Mucosa of descending colon (tissue), 3 donors: ENCODE results near the gene OTULIN. TPM values are rescaled to one million over a fixed set of nuclear protein-coding genes. Genes with fewer than 3 reads are reported as not detected.

Experiments used
- ATAC-seq: fragments of 200-7000 bp; cut with Tn5 transposase; one replicate; pipeline ENCODE4 v1.9.1; 2020; ENCODE audit warnings: mild to moderate bottlenecking, moderate library complexity
- DNase-seq, 3 donors: peaks; one replicate each; pipeline ENCODE4 v3.0.0-alpha.2; 2020
- H3K36me3 ChIP-seq: fragments of 200-600 bp; one replicate; pipeline ENCODE4 v1.8.0; 2021; ENCODE audit warnings: low read depth, mild to moderate bottlenecking
- H3K4me1 ChIP-seq: fragments of 200-600 bp; one replicate; pipeline ENCODE4 v1.8.0; 2021; ENCODE audit warnings: low read depth, mild to moderate bottlenecking
- H3K4me3 ChIP-seq: fragments of 200-600 bp; one replicate; pipeline ENCODE4 v1.8.0; 2021; ENCODE audit warnings: mild to moderate bottlenecking
- H3K9me3 ChIP-seq: fragments of 200-600 bp; one replicate; pipeline ENCODE4 v1.8.0; 2021; ENCODE audit warnings: mild to moderate bottlenecking
- intact Hi-C, 2 donors: fragments of 100-400 bp; cut with DNase I in 1 of 2; cut with micrococcal nuclease in 1 of 2; formaldehyde crosslinking; loops; one replicate each; pipeline versions ENCODE4 v1.11.0 to v1.11.1; 2022; cut with DNase I, micrococcal nuclease
- total RNA-seq, 3 donors: library from RNA; stranded (reverse); fragmentation: NEBNext Ultra II Directional in 2 of 3; extraction: Animal tissue kit (Norgen Biotek cat#: 25700) in 2 of 3; gene quantifications; one replicate each; pipeline versions ENCODE4 v1.2.1 to v1.2.4, GENCODE V29; 2021 to 2023
- TF ChIP-seq, protein P1 (sequence below): fragments of 200-600 bp; IDR thresholded peaks from one replicate; pipeline ENCODE4 v1.8.0; 2022; ENCODE audit warnings: antibody characterized with exemption, mild to moderate bottlenecking
- donor health status: DM: no; HTN: no; CAD: no; lungs with moderate emphysema.
- donor health status: DM: no; HTN: no; CAD: no.
- donor health status: DM: no; HTN: yes; CAD: no.

The OTULIN gene
- total RNA-seq, 3 donors from 2014 or later, result 21.9 to 29.6 (median 29.5) TPM

GRCh38 chr5:14672484-14673394 lies 8.2 kb downstream of the OTULIN start:
- no peak for DNase-seq
- Histone ChIP-seq H3K9me3 (no peaks in the 10 kb centered on the region), H3K4me1 (peaks cover 29% of the 10 kb centered on the region), H3K4me3 (no peak overlapping the region), H3K36me3 (no peaks in the 10 kb centered on the region)
- ATAC-seq, result no peak
- TF ChIP-seq, protein P1, sequence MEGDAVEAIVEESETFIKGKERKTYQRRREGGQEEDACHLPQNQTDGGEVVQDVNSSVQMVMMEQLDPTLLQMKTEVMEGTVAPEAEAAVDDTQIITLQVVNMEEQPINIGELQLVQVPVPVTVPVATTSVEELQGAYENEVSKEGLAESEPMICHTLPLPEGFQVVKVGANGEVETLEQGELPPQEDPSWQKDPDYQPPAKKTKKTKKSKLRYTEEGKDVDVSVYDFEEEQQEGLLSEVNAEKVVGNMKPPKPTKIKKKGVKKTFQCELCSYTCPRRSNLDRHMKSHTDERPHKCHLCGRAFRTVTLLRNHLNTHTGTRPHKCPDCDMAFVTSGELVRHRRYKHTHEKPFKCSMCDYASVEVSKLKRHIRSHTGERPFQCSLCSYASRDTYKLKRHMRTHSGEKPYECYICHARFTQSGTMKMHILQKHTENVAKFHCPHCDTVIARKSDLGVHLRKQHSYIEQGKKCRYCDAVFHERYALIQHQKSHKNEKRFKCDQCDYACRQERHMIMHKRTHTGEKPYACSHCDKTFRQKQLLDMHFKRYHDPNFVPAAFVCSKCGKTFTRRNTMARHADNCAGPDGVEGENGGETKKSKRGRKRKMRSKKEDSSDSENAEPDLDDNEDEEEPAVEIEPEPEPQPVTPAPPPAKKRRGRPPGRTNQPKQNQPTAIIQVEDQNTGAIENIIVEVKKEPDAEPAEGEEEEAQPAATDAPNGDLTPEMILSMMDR, result no peak
- intact Hi-C loops, result no loop called here

- no peaks in the 10 kb centered on the region for H3K36me3 ChIP-seq
- intact Hi-C loops, result no loop called here
- TF ChIP-seq, protein P1, result no peak
- H3K4me1 ChIP-seq, result peaks cover 22% of the 10 kb centered on the region
- DNase-seq (no peak), ATAC-seq (no peak)
- H3K9me3 ChIP-seq, result no peaks in the 10 kb centered on the region
- H3K4me3 ChIP-seq, result no peak overlapping the region
Observed at GRCh38 chr5:14673443-14673842, 8.9 kb downstream of the OTULIN start.

DNA sequence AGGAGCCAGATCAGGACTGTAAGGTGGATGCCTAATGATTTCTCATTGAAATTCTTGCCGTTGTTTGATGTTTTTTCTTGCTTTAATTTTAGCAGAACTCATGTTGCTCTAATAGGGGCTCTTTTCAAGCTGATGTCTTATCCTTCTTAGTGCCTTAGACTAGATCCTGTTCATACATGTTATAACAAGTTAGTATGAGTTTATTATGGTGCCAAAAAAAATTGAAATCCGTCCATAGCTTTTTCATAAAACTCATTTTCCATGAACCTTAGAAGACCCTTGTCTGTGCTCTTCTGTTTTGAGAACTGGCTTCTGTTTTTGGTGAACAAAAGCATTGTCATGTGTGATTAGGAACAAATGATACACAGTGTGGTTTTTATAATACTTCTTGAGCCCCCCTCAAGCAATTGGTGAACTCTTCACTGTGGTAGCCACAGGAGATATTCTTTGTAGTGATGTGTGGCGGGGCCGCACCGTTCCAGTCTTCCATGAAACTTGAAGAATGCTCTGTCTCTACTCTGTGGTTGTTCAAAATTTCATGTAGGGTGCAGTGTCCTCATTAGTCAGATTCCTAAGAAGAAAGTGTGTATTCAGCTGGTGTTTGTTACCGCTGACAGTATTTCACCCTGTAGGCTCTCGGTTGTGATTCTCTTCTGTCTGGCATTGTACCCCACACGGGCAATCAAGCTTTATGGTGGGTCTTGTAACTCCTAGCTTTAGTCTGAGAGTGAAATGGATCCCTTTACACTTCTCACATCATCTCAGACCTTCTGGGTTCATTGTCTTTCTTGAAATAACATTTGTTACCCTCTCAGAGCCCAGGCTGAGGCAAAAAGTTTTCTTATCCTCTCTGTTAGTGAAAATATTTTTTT lies 10.7 kb downstream of the OTULIN start:
- intact Hi-C loops, result no loop called here
- no peak for ATAC-seq
- Histone ChIP-seq H3K9me3 (no peaks in the 10 kb centered on the region), H3K36me3 (no peaks in the 10 kb centered on the region), H3K4me1 (peaks cover 11% of the 10 kb centered on the region), H3K4me3 (no peak overlapping the region)
- DNase-seq, result no peak
- TF ChIP-seq, protein P1, result no peak

- intact Hi-C loops, result no loop called here
- ATAC-seq, result peak; percentile 15
- H3K4me3 ChIP-seq, result no peak overlapping the region
- H3K9me3 ChIP-seq, result no peaks in the 10 kb centered on the region
- TF ChIP-seq, protein P1, result no peak
- DNase-seq, result no peak
- H3K4me1 ChIP-seq, result peaks cover 6% of the 10 kb centered on the region
- H3K36me3 ChIP-seq, result no peaks in the 10 kb centered on the region
Observed at GRCh38 chr5:14675865-14676300, 11.4 kb downstream of the OTULIN start.

DNA sequence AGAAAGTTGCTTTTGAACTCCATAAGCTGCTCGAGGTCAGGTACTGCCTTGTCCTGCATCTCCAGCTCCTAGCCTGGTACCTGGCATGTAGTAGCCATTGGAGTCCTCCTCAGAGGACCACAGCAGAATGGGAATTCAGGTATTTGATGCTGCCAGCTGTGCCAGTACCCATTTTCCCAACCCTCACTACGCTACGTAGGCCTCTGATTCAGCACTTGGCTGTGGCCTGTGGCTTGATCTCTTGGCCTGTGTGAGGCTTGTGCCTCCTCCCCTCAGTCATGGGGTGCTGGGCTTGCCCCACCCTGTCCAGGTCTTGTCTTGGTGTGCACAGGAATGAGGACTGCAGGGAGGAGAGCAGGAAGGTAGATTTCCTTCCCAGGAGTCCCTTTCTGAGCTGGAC lies 11.8 kb downstream of the OTULIN start:
- DNase-seq (no peak), ATAC-seq (peak; percentile 69)
- Histone ChIP-seq H3K4me3 (no peak overlapping the region), H3K4me1 (peaks cover 6% of the 10 kb centered on the region), H3K36me3 (no peaks in the 10 kb centered on the region), H3K9me3 (no peaks in the 10 kb centered on the region)
- intact Hi-C loops, result no loop called here
- TF ChIP-seq, protein P1, result no peak
